OCI-M2 (cell line): Measurements from ENCODE around the gene MAP3K15.
"Not testable (repeated sequence)": the region's sequence is repeated elsewhere in the genome, so short reads cannot be mapped to it uniquely, and the experiment has no call there.

Experiments used
- DNase-seq: peaks from one replicate; lab custom pipeline; 2025; ENCODE audit not compliant: unreplicated experiment; lab: John Stamatoyannopoulos, UW

MAP3K15 gene

DNA sequence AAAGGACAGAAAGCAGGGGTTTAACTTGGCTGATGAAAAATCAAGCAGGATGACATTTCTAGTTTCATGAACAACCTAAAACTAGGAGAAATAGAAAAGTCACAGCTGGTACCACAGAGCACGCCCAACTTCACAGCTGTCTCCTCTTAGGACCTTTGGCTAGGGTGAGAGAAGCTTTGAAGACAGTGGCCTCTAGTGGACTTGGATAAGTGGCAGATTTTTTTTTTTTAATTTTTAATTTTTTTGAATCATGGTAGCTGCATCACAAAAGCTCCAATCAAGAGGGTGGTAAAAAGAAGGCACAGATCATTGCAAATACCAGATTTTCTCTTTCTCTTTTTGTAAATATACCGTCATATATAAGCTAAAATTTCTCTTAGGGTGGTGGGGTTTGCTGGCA is 20.2 kb upstream of the MAP3K15 start:
- no peak for DNase-seq

DNA sequence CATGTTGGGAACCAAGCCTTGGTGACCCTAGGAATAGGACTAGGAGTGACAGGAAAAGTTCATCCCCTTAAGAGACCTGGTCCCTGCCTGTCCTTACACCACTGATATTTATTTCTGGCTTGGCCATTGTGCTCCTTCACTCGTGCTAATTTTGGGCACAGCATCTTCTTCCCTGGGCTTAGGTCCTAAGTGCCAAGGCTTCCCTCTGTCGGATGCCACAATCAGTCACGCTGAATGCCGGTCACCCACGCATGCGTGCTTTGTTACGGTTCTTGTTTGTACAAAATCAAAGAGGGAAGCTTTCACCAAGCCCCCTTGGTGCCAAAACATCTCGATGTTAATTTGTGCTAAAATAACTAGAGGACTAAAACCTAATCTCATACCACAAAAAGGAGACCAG is 17.4 kb upstream of the MAP3K15 start:
- no peak for DNase-seq

DNA sequence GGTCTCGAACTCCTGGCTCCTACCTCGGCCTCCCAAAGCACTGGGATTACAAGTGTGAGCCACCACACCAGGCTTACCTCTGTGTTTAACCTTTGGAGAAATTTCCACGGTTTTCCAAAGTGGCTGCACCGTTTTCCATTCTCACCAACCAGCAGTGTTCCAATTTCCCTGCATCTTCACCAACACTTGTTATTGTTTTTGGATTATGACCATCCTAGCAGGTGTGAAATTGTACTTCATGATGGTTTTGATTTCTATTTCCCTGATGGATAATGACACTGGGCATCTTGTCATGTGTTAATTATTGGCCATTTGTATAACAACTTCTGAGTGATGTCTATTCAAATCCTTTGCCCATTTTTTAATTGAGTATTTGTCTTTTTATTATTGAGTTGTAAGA is 2.7 kb upstream of the MAP3K15 start:
- DNase-seq: no peak

DNA sequence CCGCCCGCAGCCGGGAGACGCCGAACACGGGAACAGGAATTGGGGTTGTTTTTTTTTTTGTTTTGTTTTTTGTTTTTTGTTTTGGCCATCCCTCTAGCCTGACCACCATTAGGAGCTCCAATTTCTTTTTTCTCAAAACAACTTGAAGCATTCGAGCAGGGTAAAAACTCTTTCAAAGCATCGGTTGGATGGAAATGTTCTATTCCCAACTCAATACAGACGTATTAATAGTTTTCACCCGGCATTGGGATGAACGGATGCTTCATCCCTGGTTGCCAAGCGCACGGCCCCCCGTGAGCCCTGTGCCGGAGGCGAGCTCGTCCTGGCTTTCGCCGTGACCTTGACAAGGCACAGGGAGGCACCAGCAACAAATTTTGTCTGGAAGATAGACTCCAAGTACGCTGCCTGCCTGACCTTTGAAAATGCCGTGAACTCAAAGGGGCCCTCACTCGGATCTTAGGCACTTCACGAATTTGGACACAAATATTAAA is 352 bp upstream of the MAP3K15 start:
- DNase-seq: no peak

DNA sequence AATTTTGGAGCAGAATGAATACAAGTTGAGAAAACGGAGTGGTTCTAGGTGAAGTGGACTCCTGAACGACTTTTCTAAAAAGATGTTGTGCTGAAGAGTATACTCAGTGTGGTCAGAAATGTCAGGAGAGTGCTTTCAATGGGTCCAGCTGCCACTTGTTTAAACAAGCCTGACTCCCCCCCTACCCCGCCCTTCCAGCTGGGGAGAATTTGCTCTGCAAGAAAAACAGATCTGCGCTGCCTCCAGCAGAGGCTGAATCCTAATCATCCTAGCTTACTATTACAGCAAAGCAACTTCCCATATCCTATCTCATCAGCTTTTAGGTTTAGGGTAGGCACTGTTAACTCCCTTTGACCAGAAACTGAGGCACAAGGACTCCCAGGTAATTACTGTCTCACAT is 1.9 kb downstream of the MAP3K15 start:
- DNase-seq: no peak

DNA sequence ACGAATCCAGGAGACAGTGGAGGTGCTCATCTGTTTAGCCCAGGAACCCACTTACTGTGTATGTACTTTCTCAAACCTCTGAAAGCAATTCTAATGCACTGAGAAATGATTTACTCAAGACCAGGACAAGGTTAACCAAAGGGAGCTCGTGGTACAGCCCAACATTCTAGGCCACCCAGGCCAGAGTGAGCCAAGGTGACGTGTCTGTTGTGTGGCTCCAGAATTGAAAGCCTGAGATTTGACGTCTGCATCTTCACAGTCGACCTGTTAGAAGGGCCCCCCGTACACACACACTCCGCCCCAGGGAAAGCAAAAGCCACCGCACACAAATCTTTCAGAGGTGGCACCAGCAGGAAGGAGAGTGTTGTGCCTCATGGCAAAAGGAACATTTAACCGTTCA is 2.3 kb downstream of the MAP3K15 start:
- DNase-seq: no peak

DNA sequence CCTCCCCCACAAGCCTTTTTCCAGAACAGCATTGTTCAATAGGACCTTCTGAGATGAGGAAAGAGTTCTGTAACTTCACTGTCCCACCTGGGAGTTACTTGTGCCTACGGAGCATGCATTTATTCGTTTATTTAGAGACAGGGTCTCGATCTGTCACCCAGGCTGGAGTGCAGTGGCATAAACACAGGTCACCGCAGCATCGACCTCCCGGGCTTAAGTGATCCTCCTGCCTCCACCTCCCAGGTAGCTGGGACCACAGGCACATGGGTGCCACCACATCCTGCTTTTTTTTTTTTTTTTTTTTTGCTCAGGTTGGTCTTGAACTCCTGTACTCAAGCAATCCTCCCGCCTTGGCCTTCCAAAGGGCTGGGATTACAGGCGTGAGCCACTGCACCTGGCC is 2.9 kb downstream of the MAP3K15 start:
- DNase-seq: no peak

DNA sequence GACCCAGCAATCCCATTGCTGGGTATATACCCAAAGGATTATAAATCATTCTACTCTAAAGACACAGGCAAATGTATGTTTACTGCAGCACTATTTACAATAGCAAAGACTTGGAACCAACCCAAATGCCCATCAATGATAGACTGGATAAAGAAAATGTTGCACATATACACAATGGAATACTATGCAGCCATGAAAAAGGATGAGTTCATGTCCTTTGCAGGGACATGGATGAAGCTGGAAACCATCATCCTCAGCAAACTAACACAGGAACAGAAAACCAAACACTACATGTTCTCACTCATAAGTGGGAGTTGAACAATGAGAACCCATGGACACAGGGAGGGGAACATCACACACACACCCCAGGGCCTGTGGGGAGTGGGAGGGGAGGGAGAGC is 3.5 kb downstream of the MAP3K15 start:
- not testable (repeated sequence) for DNase-seq

DNA sequence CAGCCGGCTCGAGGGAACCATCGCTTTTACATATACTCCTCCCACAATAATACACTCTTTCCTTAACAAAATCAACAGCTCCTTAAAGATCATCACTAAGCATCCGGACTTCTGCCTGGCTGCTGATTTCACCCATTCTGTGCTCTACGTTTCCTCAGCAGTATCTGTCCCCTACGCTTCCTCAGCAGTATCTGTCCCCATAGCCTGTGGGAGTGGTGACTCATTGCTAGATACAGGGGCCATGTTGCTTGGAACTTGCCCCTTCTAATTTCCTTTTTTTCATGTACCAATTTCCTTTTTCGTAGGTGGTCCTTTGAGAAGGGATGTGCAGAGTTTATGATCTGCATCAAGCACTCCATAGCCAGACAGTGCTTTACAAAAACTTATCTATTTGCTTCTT is 18.6 kb downstream of the MAP3K15 start:
- DNase-seq: peak; percentile 24

DNA sequence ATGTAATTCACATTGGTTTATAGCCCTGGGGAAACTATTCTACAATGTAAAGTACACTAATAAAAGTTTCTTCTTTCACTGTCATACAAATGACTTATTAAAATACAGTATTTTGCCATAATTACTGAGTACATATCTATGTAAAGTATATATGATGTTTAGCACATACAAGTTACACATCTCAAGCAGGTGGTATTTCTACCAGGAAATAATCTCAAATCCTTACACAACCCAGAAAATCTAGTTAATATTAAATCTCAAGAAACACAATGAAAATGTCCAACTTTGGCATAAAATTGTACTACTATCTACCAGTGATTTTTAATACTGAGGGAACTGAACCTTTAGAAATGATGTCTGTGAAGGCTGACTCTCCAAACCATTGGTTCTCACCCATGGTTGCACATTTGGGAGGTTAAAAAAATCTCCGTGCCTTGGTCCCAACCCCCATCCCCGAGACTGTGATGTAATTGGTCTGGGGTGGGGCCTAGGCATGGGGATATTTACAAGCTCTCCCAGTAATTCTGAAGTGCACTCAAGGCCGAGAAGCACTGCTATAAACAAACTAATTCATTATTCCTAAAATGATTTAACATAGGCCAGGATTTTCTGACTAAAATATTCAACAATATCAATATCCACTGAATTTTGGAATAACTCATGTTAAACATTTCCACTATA is 27.6 kb downstream of the MAP3K15 start:
- DNase-seq: no peak

DNA sequence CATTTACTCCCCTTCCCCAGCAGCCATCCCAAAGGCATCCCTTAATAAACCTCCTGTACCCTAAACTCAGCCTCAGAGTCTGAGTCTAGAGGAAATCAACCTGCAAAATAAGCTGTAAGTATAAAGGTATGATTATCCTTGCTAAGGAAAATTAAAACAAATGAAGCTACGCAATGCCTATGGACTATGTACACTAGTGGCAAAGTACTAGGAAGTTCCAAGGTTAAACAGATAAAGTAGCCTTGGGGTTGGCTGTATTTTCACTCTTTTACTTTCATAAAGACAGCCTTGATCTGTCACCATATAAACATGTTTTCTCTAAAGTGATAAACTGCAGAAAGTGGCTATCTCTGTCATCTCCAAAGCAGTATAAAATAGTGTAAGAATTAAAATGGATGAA is 35.9 kb downstream of the MAP3K15 start:
- no peak for DNase-seq

DNA sequence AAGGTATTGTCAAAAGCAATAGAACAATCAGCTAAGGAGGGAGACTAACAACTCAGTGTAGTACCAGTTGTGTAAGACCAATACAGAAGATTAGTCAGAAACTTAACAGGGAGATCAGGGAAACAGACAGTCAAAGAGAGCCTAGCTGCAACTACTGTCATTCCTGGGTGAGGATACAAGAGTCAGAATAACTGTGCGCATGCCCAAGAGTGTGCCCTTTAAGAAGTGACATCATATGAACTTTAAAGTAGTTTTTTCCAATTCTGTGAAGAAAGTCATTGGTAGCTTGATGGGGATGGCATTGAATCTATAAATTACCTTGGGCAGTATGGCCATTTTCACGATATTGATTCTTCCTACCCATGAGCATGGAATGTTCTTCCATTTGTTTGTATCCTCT is 46.9 kb downstream of the MAP3K15 start:
- not testable (repeated sequence) for DNase-seq

DNA sequence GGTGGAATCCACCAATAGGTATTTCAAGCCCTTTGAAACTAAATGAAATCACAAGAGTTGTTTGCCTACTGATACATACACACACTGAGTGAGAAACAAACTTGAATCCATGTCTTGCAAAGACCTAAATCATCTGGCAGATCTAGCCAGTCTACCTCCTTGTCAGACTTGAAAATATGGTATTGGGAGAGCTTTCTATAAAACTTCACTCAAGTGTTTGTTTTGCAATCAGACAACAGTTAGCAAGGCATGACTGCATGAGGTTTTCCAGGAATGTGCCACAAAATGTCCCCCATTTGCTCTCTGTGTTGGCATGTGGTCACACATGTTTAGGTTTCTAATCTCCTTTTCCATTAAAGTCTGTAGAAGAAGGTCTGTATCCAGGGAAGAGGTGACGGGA is 52.4 kb downstream of the MAP3K15 start:
- DNase-seq: no peak

DNA sequence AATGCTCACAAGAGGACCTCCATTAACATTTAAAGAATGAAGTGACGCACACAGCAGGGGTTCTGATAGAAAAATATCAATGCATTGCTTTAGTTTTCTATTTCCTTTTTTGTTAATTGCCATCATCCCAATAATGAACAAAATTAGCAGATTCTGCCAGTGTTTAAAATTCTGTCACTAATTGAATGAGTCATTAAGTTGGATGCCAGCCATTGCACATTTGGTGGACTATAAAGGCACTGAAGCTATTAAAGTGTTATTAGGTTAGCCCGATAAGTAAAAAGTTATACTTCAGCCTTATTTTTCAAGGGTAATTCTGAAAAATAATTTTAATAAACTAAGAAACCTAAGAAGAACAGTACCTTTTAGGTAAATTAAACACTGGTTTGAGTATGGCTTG is 53.1 kb downstream of the MAP3K15 start:
- no peak for DNase-seq

DNA sequence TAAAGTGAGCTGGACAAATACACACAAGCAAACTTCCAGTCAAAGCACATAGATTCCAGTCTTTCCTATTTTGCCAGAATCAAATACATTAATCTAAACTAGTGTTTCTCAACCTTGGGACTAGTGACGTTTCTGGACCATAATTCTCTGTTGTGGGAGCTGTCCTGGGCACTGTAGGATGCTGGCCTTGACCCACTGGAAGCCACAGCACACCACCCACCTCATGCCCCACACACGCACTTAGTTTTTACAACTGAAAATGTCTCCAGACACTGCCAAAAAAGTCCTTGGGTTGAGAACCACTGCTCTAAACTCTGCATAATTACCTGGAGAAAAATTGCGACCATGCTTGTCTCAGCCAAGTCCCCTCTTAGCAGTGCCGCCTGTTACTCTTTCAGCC is 57.6 kb downstream of the MAP3K15 start:
- no peak for DNase-seq

DNA sequence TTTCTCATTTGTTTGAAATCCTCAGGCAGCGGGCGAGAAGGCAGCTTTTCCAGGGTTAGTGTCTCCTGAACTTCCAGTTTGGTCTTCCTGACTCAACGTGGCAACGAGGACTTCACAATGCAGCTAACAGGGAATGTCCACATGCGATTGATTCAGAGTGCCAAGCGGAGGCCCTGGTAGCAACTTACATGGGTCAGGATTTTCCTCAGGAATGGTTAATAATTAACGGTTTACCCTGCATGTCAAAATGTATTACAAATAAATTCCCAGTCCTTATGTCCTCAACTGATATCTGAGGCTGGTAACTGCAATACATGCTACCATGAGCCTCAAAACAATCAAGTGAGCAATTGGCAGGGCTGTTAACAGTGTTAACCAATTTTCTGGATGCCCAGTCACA is 67.2 kb downstream of the MAP3K15 start:
- no peak for DNase-seq

DNA sequence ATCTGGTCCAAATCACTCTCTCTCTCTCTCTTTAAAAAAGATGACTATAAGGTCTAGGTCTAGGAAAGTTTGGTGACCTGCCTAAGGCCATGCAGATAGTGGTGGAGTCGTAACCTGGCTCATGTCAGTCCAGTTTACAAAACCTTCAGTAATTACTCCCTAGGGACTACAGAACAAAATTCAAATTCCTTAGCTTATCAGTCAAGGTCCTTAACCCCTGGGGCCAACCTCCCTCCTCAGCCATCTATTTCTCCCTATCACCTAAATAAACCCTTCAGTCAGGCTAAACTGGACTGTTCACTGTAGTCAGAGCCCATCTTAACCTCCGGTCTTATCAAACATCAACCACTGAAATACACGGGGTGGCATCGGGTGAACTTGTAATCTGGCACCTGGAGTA is 68.9 kb downstream of the MAP3K15 start:
- DNase-seq: no peak

DNA sequence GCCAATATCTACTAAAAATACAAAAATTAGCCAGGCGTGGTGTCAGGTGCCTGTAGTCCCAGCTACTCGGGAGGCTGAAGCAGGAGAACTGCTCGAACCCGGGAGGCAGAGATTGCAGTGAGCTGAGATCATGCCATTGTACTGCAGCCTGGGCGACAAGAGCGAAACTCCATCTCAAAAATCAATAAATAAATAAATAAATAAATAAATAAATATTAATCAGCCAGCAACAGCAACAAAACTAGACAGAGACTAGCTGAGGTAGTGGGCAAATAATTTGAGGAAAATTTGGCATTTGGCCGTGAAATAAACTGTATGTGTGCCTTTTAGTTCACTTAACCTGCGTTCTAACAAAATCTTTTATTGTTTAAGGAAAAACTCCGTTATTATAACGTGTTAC is 69.5 kb downstream of the MAP3K15 start:
- not testable (repeated sequence) for DNase-seq

DNA sequence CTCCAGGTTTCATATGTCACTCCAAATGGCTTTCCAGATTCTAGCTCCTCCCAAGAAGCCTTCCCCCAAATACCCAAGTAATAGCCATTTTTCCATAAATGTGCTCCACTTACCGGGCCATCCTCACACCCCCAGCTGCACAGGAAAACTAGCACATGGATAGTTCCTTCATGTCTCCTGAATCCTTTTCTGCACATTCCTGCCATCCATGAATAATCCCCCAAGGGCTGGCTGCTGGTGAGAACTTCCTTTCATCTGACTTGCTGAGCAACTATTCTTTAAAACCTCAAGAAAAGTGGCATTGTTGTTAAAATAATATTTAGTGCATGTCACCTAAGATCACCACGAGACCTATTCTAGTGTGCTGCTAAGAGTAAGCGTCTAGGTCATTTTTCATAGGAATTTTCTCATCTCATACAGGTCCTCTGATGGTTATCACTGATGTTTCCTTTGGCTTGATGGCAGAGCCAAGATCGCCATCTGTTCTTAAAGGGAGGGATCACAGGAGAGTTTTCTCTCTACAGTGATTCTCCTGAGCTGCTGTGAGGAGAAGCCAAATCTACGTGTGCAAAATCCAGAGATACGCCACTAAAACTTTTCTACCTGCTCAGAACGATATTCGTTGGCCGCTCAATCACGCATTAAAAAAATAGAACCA is 71.3 kb downstream of the MAP3K15 start:
- DNase-seq: no peak

DNA sequence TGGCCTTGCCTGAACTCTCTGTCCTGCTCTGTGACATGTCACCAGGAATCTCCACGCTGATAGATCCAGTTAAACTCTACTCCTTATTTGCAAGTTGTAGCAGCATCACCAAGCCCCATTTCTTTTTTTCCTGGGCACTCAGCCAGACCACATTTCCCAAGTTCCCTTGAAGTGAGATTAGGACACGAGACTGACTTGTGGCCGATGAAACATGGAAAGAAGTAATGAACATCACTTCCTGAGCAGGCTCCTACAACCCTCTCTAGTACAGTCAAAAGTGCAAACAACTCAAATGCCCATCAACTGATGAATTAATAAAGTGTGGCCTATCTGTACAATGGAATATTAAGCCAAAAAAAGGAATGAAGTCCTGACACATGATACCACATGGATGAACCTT is 74.6 kb downstream of the MAP3K15 start:
- no peak for DNase-seq

DNA sequence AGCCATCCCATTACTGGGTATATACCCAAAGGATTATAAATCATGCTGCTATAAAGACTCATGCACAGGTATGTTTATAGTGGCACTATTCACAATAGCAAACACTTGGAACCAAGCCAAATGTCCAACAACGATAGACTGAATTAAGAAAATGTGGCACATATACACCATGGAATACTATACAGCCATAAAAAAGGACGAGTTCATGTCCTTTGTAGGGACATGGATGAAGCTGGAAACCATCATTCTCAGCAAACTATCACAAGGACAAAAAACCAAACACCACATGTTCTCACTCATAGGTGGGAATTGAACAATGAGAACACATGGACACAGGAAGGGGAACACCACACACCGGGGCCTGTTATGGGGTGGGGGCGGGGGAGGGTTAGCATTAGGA is 92.6 kb downstream of the MAP3K15 start:
- DNase-seq: not testable (repeated sequence)

DNA sequence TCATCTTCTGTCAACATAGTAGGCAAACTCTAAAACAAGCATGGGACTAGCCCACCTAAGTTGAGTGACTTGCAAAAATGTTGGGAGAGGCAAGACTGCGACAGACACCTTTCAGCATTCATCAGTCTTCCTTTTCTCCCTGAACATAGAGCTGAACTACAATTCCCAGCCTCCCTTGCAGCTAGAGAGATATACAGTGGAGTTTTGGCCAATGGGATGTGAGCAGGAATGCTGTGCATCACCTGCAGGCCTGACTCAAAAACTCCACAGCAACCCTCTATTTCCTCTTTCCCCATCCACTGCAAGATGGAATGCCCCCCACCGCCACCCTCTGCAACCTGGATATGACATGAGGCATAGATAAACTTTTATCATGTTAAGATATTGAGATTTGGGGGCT is 105.0 kb downstream of the MAP3K15 start:
- no peak for DNase-seq

DNA sequence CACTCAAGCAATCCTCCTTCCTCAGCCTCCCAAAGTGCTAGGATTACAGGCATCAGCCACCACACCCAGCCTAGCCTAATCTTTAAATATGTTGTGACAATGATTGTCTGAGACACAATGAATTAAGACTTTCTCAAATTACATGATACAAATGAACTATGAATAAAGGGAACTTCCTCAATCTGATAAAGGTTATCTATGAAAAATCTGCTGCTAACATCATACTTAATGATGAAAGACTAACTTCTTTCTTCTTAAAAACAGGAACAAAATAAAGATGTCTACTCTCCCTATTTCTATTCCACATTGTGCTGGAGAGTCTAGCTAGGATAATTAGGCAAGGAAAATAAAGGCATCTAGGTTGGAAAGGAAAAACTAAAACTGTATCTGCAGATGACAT is 111.6 kb downstream of the MAP3K15 start:
- no peak for DNase-seq
